IMR-90 (cell line): ENCODE measurements around the gene NTF3. TPM values are rescaled to one million over a fixed set of nuclear protein-coding genes. Genes with fewer than 3 reads are reported as not detected.
A peak's percentile ranks its signal among the peaks of the same experiment; 100 is the strongest.

Experiments
- ATAC-seq: fragments of 200-7000 bp; cut with Tn5 transposase; 2 replicates; pipeline ENCODE4 v1.9.1; 2020; ENCODE audit warnings: low read depth, mild to moderate bottlenecking, moderate library complexity
- BruUV-seq: library from RNA; stranded (reverse); fragments of 400-500 nt; replicated peaks from 2 replicates; lab custom pipeline; 2021; lab: Mats Ljungman, UMichigan
- CTCF ChIA-PET: fragments of 300-600 bp; formaldehyde crosslinking; extraction: SDS; loops from one replicate; lab custom pipeline; 2021; ENCODE audit warnings: antibody characterized with exemption; lab: Yijun Ruan, JAX
- POLR2A ChIA-PET: fragments of 300-600 bp; sonication (Branson Sonifier 250); formaldehyde crosslinking; loops from one replicate; lab custom pipeline; 2022; ENCODE audit warnings: antibody characterized with exemption; ENCODE audit not compliant: unreplicated experiment; lab: Charles Lee
- DNase-seq: peaks from one replicate; pipeline ENCODE4 v3.0.0; 2013
- H2AFZ ChIP-seq: replicated peaks from 2 replicates; pipeline ENCODE3; 2013; ENCODE audit warnings: low read length, mild to moderate bottlenecking; ENCODE audit not compliant: poor library complexity
- H2AK5ac ChIP-seq: 2 replicates; pipeline ENCODE4 v1.6.1; 2013; ENCODE audit warnings: low read depth, low read length, inconsistent platforms
- H2AK9ac ChIP-seq: replicated peaks from 2 replicates; pipeline ENCODE3; 2013; ENCODE audit warnings: mild to moderate bottlenecking, low read depth, low read length, moderate library complexity; ENCODE audit not compliant: poor library complexity
- H2BK120ac ChIP-seq: 2 replicates; pipeline ENCODE4 v1.6.1; 2013; ENCODE audit warnings: low read depth, low read length, inconsistent platforms
- H2BK15ac ChIP-seq: 3 replicates; pipeline ENCODE4 v1.6.1; 2013; ENCODE audit warnings: low read depth, low read length, inconsistent platforms
- H2BK20ac ChIP-seq: 2 replicates; pipeline ENCODE4 v1.6.1; 2013; ENCODE audit warnings: low read depth, mild to moderate bottlenecking, inconsistent platforms, low read length, moderate library complexity
- H2BK5ac ChIP-seq: 2 replicates; pipeline ENCODE4 v1.6.1; 2013; ENCODE audit warnings: mild to moderate bottlenecking, low read depth, low read length, inconsistent platforms; ENCODE audit not compliant: poor library complexity, severe bottlenecking
- H3K14ac ChIP-seq: replicated peaks from 2 replicates; pipeline ENCODE4 v1.6.1; 2013; ENCODE audit warnings: low read depth, low read length, inconsistent platforms
- H3K18ac ChIP-seq: 2 replicates; pipeline ENCODE4 v1.6.1; 2013; ENCODE audit warnings: low read depth, low read length, control low read depth
- H3K23ac ChIP-seq: 2 replicates; pipeline ENCODE4 v1.6.1; 2013; ENCODE audit warnings: low read depth, low read length, inconsistent platforms
- H3K27ac ChIP-seq: 2 replicates; pipeline ENCODE4 v1.5.1; 2013; ENCODE audit warnings: mild to moderate bottlenecking, control low read depth, low read length; ENCODE audit not compliant: insufficient read depth
- H3K27me3 ChIP-seq: 2 replicates; pipeline ENCODE4 v1.6.1; 2013; ENCODE audit warnings: low read length; ENCODE audit not compliant: control insufficient read depth, insufficient read depth
- H3K36me3 ChIP-seq: 2 replicates; pipeline ENCODE4 v1.6.1; 2013; ENCODE audit warnings: low read length, mixed read lengths; ENCODE audit not compliant: control insufficient read depth, insufficient read depth
- H3K4ac ChIP-seq: 2 replicates; pipeline ENCODE4 v1.6.1; 2013; ENCODE audit warnings: low read depth, low read length, inconsistent platforms
- H3K4me1 ChIP-seq: 2 replicates; pipeline ENCODE4 v1.6.1; 2013; ENCODE audit warnings: low read length, mixed read lengths; ENCODE audit not compliant: control insufficient read depth, insufficient read depth
- H3K4me2 ChIP-seq: 2 replicates; pipeline ENCODE4 v1.6.1; 2013; ENCODE audit warnings: low read depth, mild to moderate bottlenecking, control low read depth, low read length, moderate library complexity
- H3K4me3 ChIP-seq: 2 replicates; pipeline ENCODE4 v1.5.1; 2013; ENCODE audit warnings: low read depth, mild to moderate bottlenecking, control low read depth, low read length, moderate library complexity; ENCODE audit not compliant: insufficient read depth
- H3K56ac ChIP-seq: 2 replicates; pipeline ENCODE4 v1.6.1; 2013; ENCODE audit warnings: low read length, inconsistent platforms; ENCODE audit not compliant: insufficient read depth; ENCODE audit errors: extremely low read depth
- H3K79me1 ChIP-seq, 2 experiments: 2 replicates each; pipeline ENCODE4 v1.6.1; 2013; ENCODE audit warnings: low read length in 2 of 2, inconsistent platforms in 1 of 2, low read depth in 1 of 2
- H3K9ac ChIP-seq: 2 replicates; pipeline ENCODE4 v1.6.1; 2013; ENCODE audit warnings: low read depth, low read length, control low read depth
- H3K9me1 ChIP-seq: 2 replicates; pipeline ENCODE4 v1.6.1; 2013; ENCODE audit warnings: low read length, inconsistent platforms; ENCODE audit not compliant: insufficient read depth
- H3K9me3 ChIP-seq: 2 replicates; pipeline ENCODE4 v1.6.1; 2013; ENCODE audit warnings: low read length; ENCODE audit not compliant: control insufficient read depth, insufficient read depth
- H4K20me1 ChIP-seq: 2 replicates; pipeline ENCODE4 v1.6.1; 2013; ENCODE audit warnings: low read length, inconsistent platforms; ENCODE audit not compliant: insufficient read depth
- H4K5ac ChIP-seq: 2 replicates; pipeline ENCODE4 v1.6.1; 2013; ENCODE audit warnings: mild to moderate bottlenecking, low read depth, low read length, control low read depth
- H4K8ac ChIP-seq, 2 experiments: 2 replicates each; pipeline ENCODE4 v1.6.1; 2013; ENCODE audit warnings: low read depth in 2 of 2, low read length in 2 of 2, control low read depth in 1 of 2, inconsistent platforms in 1 of 2
- H4K91ac ChIP-seq: 2 replicates; pipeline ENCODE4 v1.6.1; 2013; ENCODE audit warnings: low read depth, low read length, inconsistent platforms; ENCODE audit not compliant: insufficient read depth
- BHLHE40 ChIP-seq: fragments of 150-350 bp; IDR thresholded peaks from 2 replicates; pipeline ENCODE4 v1.6.1; 2016; ENCODE audit warnings: mild to moderate bottlenecking, low read depth, low read length
- CEBPB ChIP-seq: IDR thresholded peaks from 2 replicates; pipeline ENCODE4 v1.6.1; 2012; ENCODE audit warnings: low read depth, low read length, improper control_type of control experiment
- FOS ChIP-seq: fragments of 150-350 bp; IDR thresholded peaks from 2 replicates; pipeline ENCODE4 v1.6.1; 2016; ENCODE audit warnings: low read depth, low read length
- MAFK ChIP-seq: IDR thresholded peaks from 2 replicates; pipeline ENCODE4 v1.6.1; 2012; ENCODE audit warnings: low read depth, low read length, improper control_type of control experiment
- MAZ ChIP-seq: IDR thresholded peaks from 2 replicates; pipeline ENCODE4 v1.6.1; 2012; ENCODE audit warnings: low read depth, mild to moderate bottlenecking, low read length, improper control_type of control experiment, moderate library complexity, borderline replicate concordance
- MXI1 ChIP-seq: IDR thresholded peaks from 2 replicates; pipeline ENCODE4 v1.6.1; 2012; ENCODE audit warnings: low read depth, mild to moderate bottlenecking, low read length, moderate library complexity, borderline replicate concordance
- NFE2L2 ChIP-seq: fragments of 150-350 bp; IDR thresholded peaks from 2 replicates; pipeline ENCODE4 v1.6.1; 2016; ENCODE audit warnings: low read depth, mild to moderate bottlenecking, low read length
- POLR2A ChIP-seq: IDR thresholded peaks from 2 replicates; pipeline ENCODE4 v1.6.1; 2012; ENCODE audit warnings: mild to moderate bottlenecking, low read depth, low read length
- RAD21 ChIP-seq: IDR thresholded peaks from 2 replicates; pipeline ENCODE4 v1.6.1; 2012; ENCODE audit warnings: low read length, improper control_type of control experiment
- RCOR1 ChIP-seq: IDR thresholded peaks from 2 replicates; pipeline ENCODE4 v1.6.1; 2012; ENCODE audit warnings: mild to moderate bottlenecking, low read length, improper control_type of control experiment; ENCODE audit not compliant: insufficient replicate concordance
- RFX5 ChIP-seq: IDR thresholded peaks from 2 replicates; pipeline ENCODE4 v1.8.0; 2012; ENCODE audit warnings: low read depth, mild to moderate bottlenecking, low read length, moderate library complexity
- SMC3 ChIP-seq: fragments of 150-350 bp; IDR thresholded peaks from 2 replicates; pipeline ENCODE4 v1.6.1; 2016; ENCODE audit warnings: low read depth, mild to moderate bottlenecking, antibody characterized with exemption, low read length, moderate library complexity
- WGBS, 2 experiments: methylation state at CpG; one replicate each; pipeline versions ENCODE4 v1.1.5 to v1.1.7; 2013; ENCODE audit warnings: missing lambda C conversion rate in 2 of 2; ENCODE audit not compliant: insufficient read length in 1 of 2; ENCODE audit errors: extremely low coverage in 2 of 2; 5-methylcytosine and 5-hydroxymethylcytosine counted together
- dilution Hi-C: fragments of 300-500 bp; cut with HindIII; formaldehyde crosslinking; loops from one replicate; pipeline ENCODE4 v1.14.3; 2018; ENCODE audit warnings: low sequenced_read_pairs; ENCODE audit not compliant: unreplicated experiment
- in situ Hi-C: fragments of 300-500 bp; cut with MboI; formaldehyde crosslinking; loops from 3 replicates; pipeline ENCODE4 v1.14.3; 2019; ENCODE audit warnings: low sequenced_read_pairs, inconsistent platforms, mixed read lengths
- intact Hi-C: fragments of 100-400 bp; cut with micrococcal nuclease; formaldehyde crosslinking; loops from 2 replicates; pipeline ENCODE4 v1.10.0; 2022
- polyA plus RNA-seq, 3 experiments: library from polyadenylated mRNA; depleted of rRNA; stranded (reverse); fragments of >200 nt; gene quantifications; 2 replicates each; pipeline ENCODE4 v1.2.3, GENCODE V29; 2012; ENCODE audit warnings: low replicate concordance in 1 of 3
- total RNA-seq: library from RNA; depleted of rRNA; stranded (reverse); fragments of >200 nt; gene quantifications from 2 replicates; pipeline ENCODE4 v1.2.3, GENCODE V29; 2012
- TF ChIP-seq, protein P1 (sequence below): fragments of 150-350 bp; IDR thresholded peaks from 2 replicates; pipeline ENCODE4 v1.6.1; 2016; ENCODE audit warnings: low read depth, mild to moderate bottlenecking, low read length, moderate library complexity, borderline replicate concordance
- TF ChIP-seq, protein P2 (sequence below): fragments of 150-350 bp; IDR thresholded peaks from 2 replicates; pipeline ENCODE4 v1.6.1; 2017; ENCODE audit warnings: mild to moderate bottlenecking, antibody characterized with exemption, low read length, low read depth
- TF ChIP-seq, protein P3 (sequence below): conservative IDR thresholded peaks from 2 replicates; pipeline ENCODE4 v1.5.1; 2012; ENCODE audit warnings: mild to moderate bottlenecking, low read depth, low read length, improper control_type of control experiment

Gene NTF3
- total and polyA plus RNA-seq, 2 of the 4 experiments (the other 2 are of a cell fraction) = 12.2 to 32.4 TPM

DNA sequence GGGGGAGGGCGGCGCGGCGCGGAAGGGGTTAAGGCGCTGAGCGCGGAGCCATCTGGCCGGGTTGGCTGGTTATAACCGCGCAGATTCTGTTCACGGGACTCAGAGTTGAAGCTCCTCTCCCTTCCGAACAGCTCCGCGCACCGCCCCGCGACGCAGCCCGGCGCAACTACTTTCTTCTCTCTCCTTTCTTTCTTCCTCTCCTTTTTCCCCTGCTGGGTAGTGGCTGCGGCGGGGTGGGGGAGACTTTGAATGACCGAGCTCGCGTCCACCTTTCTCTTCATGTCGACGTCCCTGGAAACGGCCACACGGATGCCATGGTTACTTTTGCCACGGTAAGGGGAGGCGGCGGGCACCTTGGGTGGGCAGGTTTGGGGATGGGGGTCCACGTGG is at the start of gene NTF3 (continued):
- peak; percentile 65; the same call in 1 of the 2 replicates for TF ChIP-seq BHLHE40
- peak; percentile 80 for TF ChIP-seq POLR2A

DNA sequence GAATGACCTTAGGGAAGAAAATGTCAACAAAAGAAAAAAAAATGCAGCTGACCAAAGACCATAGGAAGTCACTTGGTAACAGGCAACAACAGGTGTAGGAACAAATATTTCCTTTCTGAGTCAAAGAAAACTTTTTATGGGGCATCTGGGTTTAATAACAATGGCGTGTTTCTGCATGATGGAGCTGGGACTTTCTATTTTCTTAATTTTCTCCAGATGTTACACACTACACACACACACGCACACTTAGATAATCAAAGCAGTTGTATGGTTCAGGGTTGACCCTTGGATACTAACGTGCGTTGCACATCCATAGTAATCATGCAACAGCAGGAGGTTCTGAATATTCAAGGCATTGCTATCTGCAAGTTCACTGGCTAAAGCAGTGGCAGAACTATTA is 47.9 kb upstream of the NTF3 start:
- no peak overlapping the region for H3K56ac ChIP-seq
- no CpG with 5 or more reads among the region's 4 CpGs for WGBS, 2 experiments
- intact Hi-C loops = no loop called here
- dilution Hi-C loops = no loop called here
- no peak overlapping the region for H3K27ac ChIP-seq
- no peaks in the 10 kb centered on the region for H3K79me1 ChIP-seq
- H3K23ac ChIP-seq = no peak overlapping the region
- BruUV-seq = no TSS peak
- H3K27me3 ChIP-seq = peaks cover 22% of the 10 kb centered on the region
- H4K91ac ChIP-seq = no peak overlapping the region
- H2AK5ac ChIP-seq = no peak overlapping the region
- no peak overlapping the region for H3K18ac ChIP-seq
- H2BK15ac ChIP-seq = no peak overlapping the region
- DNase-seq (no peak), ATAC-seq (no peak)
- H2AK9ac ChIP-seq = no peak overlapping the region
- H4K20me1 ChIP-seq = no peaks in the 10 kb centered on the region
- H3K4me1 ChIP-seq = no peaks in the 10 kb centered on the region
- no peak overlapping the region for H2BK120ac ChIP-seq
- CTCF ChIA-PET = no interaction called here
- no peak overlapping the region for H2AFZ ChIP-seq
- no peaks in the 10 kb centered on the region for H3K9me1 ChIP-seq
- H3K14ac ChIP-seq = no peak overlapping the region
- H3K4me2 ChIP-seq = no peak overlapping the region
- no peak overlapping the region for H4K8ac ChIP-seq
- no peaks in the 10 kb centered on the region for H3K36me3 ChIP-seq
- no peaks in the 10 kb centered on the region for H3K9me3 ChIP-seq
- in situ Hi-C loops = no loop called here
- no peak overlapping the region for H4K5ac ChIP-seq
- H3K4ac ChIP-seq = no peak overlapping the region
- POLR2A ChIA-PET = no interaction called here
- no peak overlapping the region for H2BK20ac ChIP-seq
- H3K4me3 ChIP-seq = no peak overlapping the region
- H2BK5ac ChIP-seq = no peak overlapping the region
- no peak overlapping the region for H3K9ac ChIP-seq
- no peak for TF ChIP-seq RCOR1
- no peak for TF ChIP-seq RFX5
- TF ChIP-seq SMC3 = no peak
- TF ChIP-seq CEBPB = no peak
- no peak for TF ChIP-seq POLR2A
- no peak for TF ChIP-seq RAD21
- no peak for TF ChIP-seq MAZ
- TF ChIP-seq, protein P1, sequence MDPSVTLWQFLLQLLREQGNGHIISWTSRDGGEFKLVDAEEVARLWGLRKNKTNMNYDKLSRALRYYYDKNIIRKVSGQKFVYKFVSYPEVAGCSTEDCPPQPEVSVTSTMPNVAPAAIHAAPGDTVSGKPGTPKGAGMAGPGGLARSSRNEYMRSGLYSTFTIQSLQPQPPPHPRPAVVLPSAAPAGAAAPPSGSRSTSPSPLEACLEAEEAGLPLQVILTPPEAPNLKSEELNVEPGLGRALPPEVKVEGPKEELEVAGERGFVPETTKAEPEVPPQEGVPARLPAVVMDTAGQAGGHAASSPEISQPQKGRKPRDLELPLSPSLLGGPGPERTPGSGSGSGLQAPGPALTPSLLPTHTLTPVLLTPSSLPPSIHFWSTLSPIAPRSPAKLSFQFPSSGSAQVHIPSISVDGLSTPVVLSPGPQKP = no peak
- TF ChIP-seq MAFK = no peak
- TF ChIP-seq BHLHE40 = no peak
- TF ChIP-seq, protein P2, sequence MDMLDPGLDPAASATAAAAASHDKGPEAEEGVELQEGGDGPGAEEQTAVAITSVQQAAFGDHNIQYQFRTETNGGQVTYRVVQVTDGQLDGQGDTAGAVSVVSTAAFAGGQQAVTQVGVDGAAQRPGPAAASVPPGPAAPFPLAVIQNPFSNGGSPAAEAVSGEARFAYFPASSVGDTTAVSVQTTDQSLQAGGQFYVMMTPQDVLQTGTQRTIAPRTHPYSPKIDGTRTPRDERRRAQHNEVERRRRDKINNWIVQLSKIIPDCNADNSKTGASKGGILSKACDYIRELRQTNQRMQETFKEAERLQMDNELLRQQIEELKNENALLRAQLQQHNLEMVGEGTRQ = no peak
- no peak for TF ChIP-seq FOS
- no peak for TF ChIP-seq MXI1
- TF ChIP-seq, protein P3, sequence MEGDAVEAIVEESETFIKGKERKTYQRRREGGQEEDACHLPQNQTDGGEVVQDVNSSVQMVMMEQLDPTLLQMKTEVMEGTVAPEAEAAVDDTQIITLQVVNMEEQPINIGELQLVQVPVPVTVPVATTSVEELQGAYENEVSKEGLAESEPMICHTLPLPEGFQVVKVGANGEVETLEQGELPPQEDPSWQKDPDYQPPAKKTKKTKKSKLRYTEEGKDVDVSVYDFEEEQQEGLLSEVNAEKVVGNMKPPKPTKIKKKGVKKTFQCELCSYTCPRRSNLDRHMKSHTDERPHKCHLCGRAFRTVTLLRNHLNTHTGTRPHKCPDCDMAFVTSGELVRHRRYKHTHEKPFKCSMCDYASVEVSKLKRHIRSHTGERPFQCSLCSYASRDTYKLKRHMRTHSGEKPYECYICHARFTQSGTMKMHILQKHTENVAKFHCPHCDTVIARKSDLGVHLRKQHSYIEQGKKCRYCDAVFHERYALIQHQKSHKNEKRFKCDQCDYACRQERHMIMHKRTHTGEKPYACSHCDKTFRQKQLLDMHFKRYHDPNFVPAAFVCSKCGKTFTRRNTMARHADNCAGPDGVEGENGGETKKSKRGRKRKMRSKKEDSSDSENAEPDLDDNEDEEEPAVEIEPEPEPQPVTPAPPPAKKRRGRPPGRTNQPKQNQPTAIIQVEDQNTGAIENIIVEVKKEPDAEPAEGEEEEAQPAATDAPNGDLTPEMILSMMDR = no peak
- TF ChIP-seq NFE2L2 = no peak
